BJ (cell line): Measurements from ENCODE around the gene NUP50. TPM values are rescaled to one million over a fixed set of nuclear protein-coding genes. Genes with fewer than 3 reads are reported as not detected.

ENCODE experiments used
- CTCF ChIA-PET: fragments of 350-600 bp; formaldehyde crosslinking; extraction: SDS; loops from one replicate; lab custom pipeline; 2021; ENCODE audit warnings: antibody characterized with exemption, inconsistent platforms; lab: Yijun Ruan, JAX
- POLR2A ChIA-PET: fragments of 300-600 bp; sonication (Branson Sonifier 250); formaldehyde crosslinking; extraction: SDS; loops from one replicate; lab custom pipeline; 2021; ENCODE audit warnings: antibody characterized with exemption; lab: Charles Lee
- DNase-seq: peaks from one replicate; pipeline ENCODE4 v3.0.0-alpha.2; 2011; ENCODE audit warnings: low read depth
- H3K27me3 ChIP-seq: 2 replicates; pipeline ENCODE4 v1.6.0; 2011; ENCODE audit warnings: low read length; ENCODE audit not compliant: control insufficient read depth, insufficient read depth
- H3K36me3 ChIP-seq: 2 replicates; pipeline ENCODE4 v1.5.1; 2011; ENCODE audit warnings: low read length; ENCODE audit not compliant: control insufficient read depth, insufficient read depth
- H3K4me3 ChIP-seq: 2 replicates; pipeline ENCODE4 v1.5.1; 2011; ENCODE audit warnings: low read depth, mild to moderate bottlenecking, control low read depth, low read length
- polyA plus RNA-seq: library from polyadenylated mRNA; depleted of rRNA; stranded (reverse); fragments of >200 nt; gene quantifications from 2 replicates; pipeline ENCODE4 v1.2.3, GENCODE V29; 2011
- TF ChIP-seq, protein P1 (sequence below): IDR thresholded peaks from 2 replicates; pipeline ENCODE4 v1.5.1; 2011; ENCODE audit warnings: low read depth, mild to moderate bottlenecking, control low read depth, inconsistent platforms, low read length, moderate library complexity; ENCODE audit not compliant: insufficient read depth

Gene NUP50
- polyA plus RNA-seq, 1 experiment = 12.4 TPM

GRCh38 chr22:45233386-45233785, 69.7 kb downstream of the NUP50 start:
- DNase-seq = no peak
- Histone ChIP-seq H3K36me3 (peaks cover 9% of the 10 kb centered on the region), H3K27me3 (no peaks in the 10 kb centered on the region), H3K4me3 (no peak overlapping the region)
- ChIA-PET CTCF (no interaction called here), POLR2A (no interaction called here)
- TF ChIP-seq, protein P1, sequence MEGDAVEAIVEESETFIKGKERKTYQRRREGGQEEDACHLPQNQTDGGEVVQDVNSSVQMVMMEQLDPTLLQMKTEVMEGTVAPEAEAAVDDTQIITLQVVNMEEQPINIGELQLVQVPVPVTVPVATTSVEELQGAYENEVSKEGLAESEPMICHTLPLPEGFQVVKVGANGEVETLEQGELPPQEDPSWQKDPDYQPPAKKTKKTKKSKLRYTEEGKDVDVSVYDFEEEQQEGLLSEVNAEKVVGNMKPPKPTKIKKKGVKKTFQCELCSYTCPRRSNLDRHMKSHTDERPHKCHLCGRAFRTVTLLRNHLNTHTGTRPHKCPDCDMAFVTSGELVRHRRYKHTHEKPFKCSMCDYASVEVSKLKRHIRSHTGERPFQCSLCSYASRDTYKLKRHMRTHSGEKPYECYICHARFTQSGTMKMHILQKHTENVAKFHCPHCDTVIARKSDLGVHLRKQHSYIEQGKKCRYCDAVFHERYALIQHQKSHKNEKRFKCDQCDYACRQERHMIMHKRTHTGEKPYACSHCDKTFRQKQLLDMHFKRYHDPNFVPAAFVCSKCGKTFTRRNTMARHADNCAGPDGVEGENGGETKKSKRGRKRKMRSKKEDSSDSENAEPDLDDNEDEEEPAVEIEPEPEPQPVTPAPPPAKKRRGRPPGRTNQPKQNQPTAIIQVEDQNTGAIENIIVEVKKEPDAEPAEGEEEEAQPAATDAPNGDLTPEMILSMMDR = no peak

GRCh38 chr22:45233827-45234226, 70.1 kb downstream of the NUP50 start:
- ChIA-PET POLR2A (interaction anchor here (0.6 kb wide), 1 partner anchor 70 kb away, joined by 4 read pairs; the partner anchor contains the start of gene NUP50), CTCF (interaction anchor here (0.6 to 0.8 kb wide), 2 partner anchors 25 to 137 kb away, joined by 3 to 4 read pairs; no protein-coding TSS in a partner anchor)
- DNase-seq = no peak

GRCh38 chr22:45235101-45235777, 71.5 kb downstream of the NUP50 start:
- TF ChIP-seq, protein P1 = no peak
- peaks cover 12% of the 10 kb centered on the region for H3K36me3 ChIP-seq
- DNase-seq = no peak
- ChIA-PET CTCF (interaction anchor here (1.4 kb wide), 1 partner anchor 23 kb away, joined by 4 read pairs; no protein-coding TSS in a partner anchor), POLR2A (no interaction called here)
- H3K4me3 ChIP-seq = no peak overlapping the region
- H3K27me3 ChIP-seq = no peaks in the 10 kb centered on the region

More at GRCh38 chr22:45233827-45234226, 70.1 kb downstream of the NUP50 start:
- Histone ChIP-seq H3K36me3 (peaks cover 12% of the 10 kb centered on the region), H3K27me3 (no peaks in the 10 kb centered on the region), H3K4me3 (no peak overlapping the region)
- TF ChIP-seq, protein P1 = no peak

DNA sequence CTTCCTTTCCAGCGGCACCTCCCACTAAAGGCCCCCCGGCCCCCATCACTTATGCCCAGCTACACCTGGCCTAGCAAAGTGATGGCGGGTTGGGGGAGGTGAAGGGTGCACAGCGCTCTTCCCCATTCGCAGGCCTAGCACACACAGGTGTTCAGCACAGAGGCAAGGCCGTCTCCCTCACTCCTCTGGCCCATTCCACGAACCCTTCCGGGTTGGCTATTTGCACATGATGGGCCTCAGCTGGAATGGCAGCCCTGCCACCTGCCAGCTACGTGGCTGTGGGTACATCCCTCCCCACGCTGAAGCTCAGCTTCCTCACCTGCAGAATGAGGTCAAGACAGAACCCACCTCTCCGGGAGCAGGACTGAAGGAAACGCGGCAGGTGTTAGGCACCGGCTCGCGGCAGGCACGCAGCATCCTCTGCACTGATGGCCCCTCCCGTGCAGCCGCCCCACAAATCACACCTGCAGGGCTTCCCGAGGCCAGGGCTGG, 72.2 kb downstream of the NUP50 start:
- ChIA-PET CTCF (interaction anchor here (0.6 to 1.4 kb wide), 2 partner anchors 11 to 24 kb away, joined by 3 to 4 read pairs; no protein-coding TSS in a partner anchor), POLR2A (no interaction called here)
- H3K27me3 ChIP-seq = no peaks in the 10 kb centered on the region
- TF ChIP-seq, protein P1 = no peak
- no peak overlapping the region for H3K4me3 ChIP-seq
- H3K36me3 ChIP-seq = peaks cover 12% of the 10 kb centered on the region
- DNase-seq = no peak

GRCh38 chr22:45237065-45237990, 73.6 kb downstream of the NUP50 start:
- H3K27me3 ChIP-seq = no peaks in the 10 kb centered on the region
- TF ChIP-seq, protein P1 = no peak
- CTCF ChIA-PET = interaction anchor here (0.7 to 1.0 kb wide), 2 partner anchors 28 to 29 kb away, joined by 3 read pairs; no protein-coding TSS in a partner anchor
- H3K36me3 ChIP-seq = peaks cover 12% of the 10 kb centered on the region
- no peak for DNase-seq
- POLR2A ChIA-PET = no interaction called here
- H3K4me3 ChIP-seq = no peak overlapping the region
